SK-N-SH (cell line): Measurements from ENCODE around the gene EPHB4. TPM values are rescaled to one million over a fixed set of nuclear protein-coding genes. Genes with fewer than 3 reads are reported as not detected.
"Not testable (repeated sequence)": the region's sequence is repeated elsewhere in the genome, so short reads cannot be mapped to it uniquely, and the experiment has no call there.

Experiments
- CTCF ChIA-PET: fragments of 300-600, 350-600 bp; formaldehyde crosslinking; extraction: SDS; loops from one replicate; lab custom pipeline; 2021; lab: Yijun Ruan, JAX
- POLR2A ChIA-PET: fragments of 350-600 bp; sonication (Branson Sonifier 250); formaldehyde crosslinking; extraction: SDS; loops from one replicate; lab custom pipeline; 2020; ENCODE audit warnings: antibody characterized with exemption, inconsistent platforms; lab: Yijun Ruan, JAX
- DNase-seq: peaks from one replicate; pipeline ENCODE4 v3.0.0; 2012
- H2AFZ ChIP-seq: fragments of 200-600 bp; sonication (generic); 2 replicates; pipeline ENCODE4 v1.8.1; 2016; ENCODE audit warnings: antibody characterized with exemption, mild to moderate bottlenecking, low read depth
- H3F3A ChIP-seq: fragments of 200-600 bp; sonication (generic); replicated peaks from 2 replicates; pipeline ENCODE3; 2016; ENCODE audit warnings: antibody characterized with exemption, mild to moderate bottlenecking; ENCODE audit not compliant: insufficient read depth
- H3K27ac ChIP-seq, 2 experiments: fragments of 200-500 bp in 1 of 2; fragments of 200-600 bp in 1 of 2; sonication (Bioruptor generic) in 1 of 2; sonication (generic), shearing (Covaris generic) in 1 of 2; 2 replicates each; pipeline versions ENCODE4 v1.5.1 to v1.6.1; 2014 to 2016; ENCODE audit warnings: low read depth in 2 of 2, inconsistent platforms in 1 of 2, low read length in 1 of 2, mild to moderate bottlenecking in 1 of 2, mixed read lengths in 1 of 2
- H3K27me3 ChIP-seq: fragments of 200-600 bp; sonication (generic), shearing (Covaris generic); 2 replicates; pipeline ENCODE4 v1.6.1; 2016; ENCODE audit warnings: mixed run types; ENCODE audit not compliant: insufficient read depth
- H3K36me3 ChIP-seq, 2 experiments: fragments of 200-500 bp in 1 of 2; fragments of 200-600 bp in 1 of 2; sonication (Bioruptor generic) in 1 of 2; sonication (generic) in 1 of 2; replicated peaks in 1 of 2; 2 replicates each; pipeline versions ENCODE3 to v1.5.1; 2014 to 2016; ENCODE audit warnings: low read length in 1 of 2, mild to moderate bottlenecking in 1 of 2; ENCODE audit not compliant: insufficient read depth in 2 of 2, control insufficient read depth in 1 of 2
- H3K4me1 ChIP-seq, 2 experiments: fragments of 200-500 bp in 1 of 2; fragments of 200-600 bp in 1 of 2; sonication (Bioruptor generic) in 1 of 2; sonication (generic), shearing (Covaris generic) in 1 of 2; 2 replicates each; pipeline versions ENCODE4 v1.5.1 to v1.6.1; 2014 to 2016; ENCODE audit warnings: low read depth in 1 of 2, low read length in 1 of 2, mixed run types in 1 of 2; ENCODE audit not compliant: insufficient read depth in 2 of 2, control insufficient read depth in 1 of 2
- H3K4me2 ChIP-seq: fragments of 200-600 bp; sonication (generic), shearing (Covaris generic); 2 replicates; pipeline ENCODE4 v1.6.1; 2017; ENCODE audit warnings: mixed run types
- H3K4me3 ChIP-seq, 2 experiments: fragments of 200-500 bp in 1 of 2; fragments of 200-600 bp in 1 of 2; sonication (Bioruptor generic) in 1 of 2; sonication (generic), shearing (Covaris generic) in 1 of 2; 2 replicates each; pipeline versions ENCODE4 v1.5.1 to v1.8.1; 2014 to 2016; ENCODE audit warnings: low read depth in 2 of 2, inconsistent platforms in 1 of 2, low read length in 1 of 2, mild to moderate bottlenecking in 1 of 2, mixed read lengths in 1 of 2, moderate library complexity in 1 of 2
- H3K79me2 ChIP-seq: fragments of 200-600 bp; sonication (generic); 2 replicates; pipeline ENCODE4 v1.8.1; 2017; ENCODE audit warnings: mild to moderate bottlenecking; ENCODE audit not compliant: insufficient read depth
- H3K9ac ChIP-seq: fragments of 200-600 bp; sonication (generic); 2 replicates; pipeline ENCODE4 v1.6.1; 2017; ENCODE audit warnings: mixed run types
- H3K9me2 ChIP-seq: fragments of 200-600 bp; sonication (generic); 2 replicates; pipeline ENCODE4 v1.6.1; 2017; ENCODE audit warnings: mixed run types
- H3K9me3 ChIP-seq: fragments of 200-600 bp; sonication (generic); 2 replicates; pipeline ENCODE4 v1.6.1; 2017; ENCODE audit warnings: mixed run types, mild to moderate bottlenecking, moderate library complexity
- H4K20me1 ChIP-seq: fragments of 200-600 bp; sonication (generic); 2 replicates; pipeline ENCODE4 v1.6.1; 2017; ENCODE audit warnings: mild to moderate bottlenecking, mixed run types; ENCODE audit not compliant: insufficient read depth
- ELF1 ChIP-seq: IDR thresholded peaks from 2 replicates; pipeline ENCODE4 v1.4.0; 2012
- FOSL2 ChIP-seq: IDR thresholded peaks from 2 replicates; pipeline ENCODE4 v1.4.0; 2012; ENCODE audit warnings: low read depth, mild to moderate bottlenecking, moderate library complexity, borderline replicate concordance
- JUND ChIP-seq: IDR thresholded peaks from 2 replicates; pipeline ENCODE4 v1.4.0; 2012
- MEF2A ChIP-seq: IDR thresholded peaks from 2 replicates; pipeline ENCODE4 v1.4.0; 2012; ENCODE audit warnings: low read depth, borderline replicate concordance
- MXI1 ChIP-seq: IDR thresholded peaks from 2 replicates; pipeline ENCODE4 v1.6.1; 2012; ENCODE audit warnings: mild to moderate bottlenecking, low read depth, low read length, improper control_type of control experiment
- RFX5 ChIP-seq: IDR thresholded peaks from 2 replicates; pipeline ENCODE4 v1.6.1; 2012; ENCODE audit warnings: mild to moderate bottlenecking, improper control_type of control experiment, low read length
- RXRA ChIP-seq: IDR thresholded peaks from 2 replicates; pipeline ENCODE4 v1.4.0; 2012; ENCODE audit warnings: low read depth, mild to moderate bottlenecking, borderline replicate concordance
- TCF12 ChIP-seq: IDR thresholded peaks from 2 replicates; pipeline ENCODE4 v1.4.0; 2012
- YY1 ChIP-seq: IDR thresholded peaks from 2 replicates; pipeline ENCODE4 v1.4.0; 2012; ENCODE audit warnings: low read depth, mild to moderate bottlenecking
- WGBS: methylation state at CpG from one replicate; pipeline ENCODE4 v1.1.6; 2017; ENCODE audit warnings: low lambda C conversion rate; 5-methylcytosine and 5-hydroxymethylcytosine counted together
- polyA plus RNA-seq, 3 experiments: library from polyadenylated mRNA; depleted of rRNA; stranded (reverse); fragments of >200 nt; gene quantifications; 2 replicates each; pipeline ENCODE4 v1.2.3, GENCODE V29; 2012
- TF ChIP-seq, protein P1 (sequence below): IDR thresholded peaks from 2 replicates; pipeline ENCODE4 v1.4.0; 2012; ENCODE audit warnings: low read depth, borderline replicate concordance
- TF ChIP-seq, protein P2 (sequence below): fragments of 150-350 bp; IDR thresholded peaks from 2 replicates; pipeline ENCODE4 v1.6.1; 2016; ENCODE audit warnings: mild to moderate bottlenecking, low read depth, low read length
- TF ChIP-seq, protein P3 (sequence below): IDR thresholded peaks from 2 replicates; pipeline ENCODE4; 2012
- TF ChIP-seq, protein P4 (sequence below): IDR thresholded peaks from 2 replicates; pipeline ENCODE4 v1.6.1; 2012; ENCODE audit warnings: mild to moderate bottlenecking, low read depth, low read length, moderate library complexity

The EPHB4 gene
- polyA plus RNA-seq, 1 of the 3 experiments (the other 2 are of a cell fraction), result 64.4 TPM

DNA sequence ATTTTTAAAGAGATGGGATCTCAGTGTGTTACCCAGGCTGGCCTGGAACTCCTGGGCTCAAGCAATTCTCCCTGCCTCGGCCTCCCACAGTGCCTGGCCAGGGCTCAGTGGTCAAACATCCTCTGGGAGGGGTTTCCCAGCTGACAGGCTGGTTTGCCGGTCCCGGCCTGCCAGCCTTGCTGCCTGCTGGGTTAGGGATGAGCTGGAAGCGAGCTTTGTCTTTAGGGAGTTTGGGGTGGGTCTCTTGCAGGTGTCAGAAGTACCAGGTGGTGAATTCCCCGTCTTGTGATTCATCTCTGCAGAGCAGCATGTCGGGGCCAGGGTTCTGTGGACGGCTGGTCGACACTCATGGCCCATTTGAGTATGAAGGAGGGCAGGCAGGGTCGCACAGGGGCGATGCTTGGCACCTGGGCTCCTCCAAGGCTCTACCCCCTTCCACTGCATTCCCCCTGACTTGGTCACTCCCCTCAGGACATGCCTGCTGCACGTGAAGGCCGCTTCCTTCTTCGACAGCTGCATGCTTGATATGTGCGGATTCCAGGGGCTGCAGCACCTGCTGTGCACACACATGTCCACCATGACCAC is 63.7 kb downstream of the EPHB4 start:
- no peaks in the 10 kb centered on the region for H3K9me3 ChIP-seq
- H4K20me1 ChIP-seq, result no peaks in the 10 kb centered on the region
- no peak overlapping the region for H3K9ac ChIP-seq
- no peak for TF ChIP-seq RFX5
- TF ChIP-seq FOSL2, result no peak
- TF ChIP-seq MXI1, result no peak
- TF ChIP-seq ELF1, result no peak
- no peak for TF ChIP-seq JUND
- TF ChIP-seq RXRA, result no peak
- no peak overlapping the region for H3K27ac ChIP-seq
- H3K4me2 ChIP-seq, result no peak overlapping the region
- POLR2A ChIA-PET, result interaction anchor here (0.6 kb wide), 1 partner anchor 24 kb away, joined by 4 read pairs; no protein-coding TSS in a partner anchor
- CTCF ChIA-PET, result interaction anchor here (1.2 to 2.1 kb wide), 3 partner anchors 20 to 38 kb away, joined by 3 to 7 read pairs (median 4); no protein-coding TSS in a partner anchor
- H2AFZ ChIP-seq, result no peak overlapping the region
- whole genome bisulfite sequencing, result 44% methylated on average over 13 of the region's 14 CpGs
- H3K9me2 ChIP-seq, result no peaks in the 10 kb centered on the region
- DNase-seq, result no peak
- H3F3A ChIP-seq, result no peaks in the 10 kb centered on the region
- H3K27me3 ChIP-seq, result peaks cover 62% of the 10 kb centered on the region
- no peaks in the 10 kb centered on the region for H3K4me1 ChIP-seq
- H3K36me3 ChIP-seq, result no peaks in the 10 kb centered on the region
- no peak overlapping the region for H3K4me3 ChIP-seq
- no peaks in the 10 kb centered on the region for H3K79me2 ChIP-seq

DNA sequence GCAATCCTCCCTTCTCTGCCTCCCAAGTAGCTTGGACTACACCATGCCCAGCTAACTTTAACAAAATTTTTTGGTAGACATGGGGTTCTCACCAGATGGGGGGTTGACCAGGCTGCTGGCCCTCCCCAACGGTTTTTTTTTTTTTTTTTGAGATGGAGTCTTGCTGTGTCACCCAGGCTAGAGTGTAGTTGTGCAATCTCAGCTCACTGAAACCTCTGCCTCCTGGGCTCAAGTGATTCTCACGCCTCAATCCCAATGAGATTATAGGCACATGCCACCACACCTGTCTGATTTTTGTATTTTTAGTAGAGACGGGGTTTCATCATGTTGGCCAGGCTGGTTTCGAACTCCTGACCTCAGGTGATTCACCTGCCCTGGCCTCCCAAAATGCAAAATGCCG is 64.5 kb downstream of the EPHB4 start:
- 52% methylated on average over 5 of the region's 5 CpGs for WGBS
- CTCF ChIA-PET, result interaction anchor here (0.9 to 2.1 kb wide), 5 partner anchors 19 to 89 kb away, joined by 4 to 7 read pairs (median 5); no protein-coding TSS in a partner anchor
- H3K36me3 ChIP-seq, H3K4me2 ChIP-seq, H3K4me3 ChIP-seq, H3K9ac ChIP-seq, H3K27ac ChIP-seq, H3K4me1 ChIP-seq, H4K20me1 ChIP-seq, H3K79me2 ChIP-seq, H3K9me3 ChIP-seq, H2AFZ ChIP-seq, DNase-seq, H3F3A ChIP-seq, POLR2A ChIA-PET, H3K9me2 ChIP-seq: not testable (repeated sequence)
- H3K27me3 ChIP-seq, result peaks cover 60% of the 10 kb centered on the region

DNA sequence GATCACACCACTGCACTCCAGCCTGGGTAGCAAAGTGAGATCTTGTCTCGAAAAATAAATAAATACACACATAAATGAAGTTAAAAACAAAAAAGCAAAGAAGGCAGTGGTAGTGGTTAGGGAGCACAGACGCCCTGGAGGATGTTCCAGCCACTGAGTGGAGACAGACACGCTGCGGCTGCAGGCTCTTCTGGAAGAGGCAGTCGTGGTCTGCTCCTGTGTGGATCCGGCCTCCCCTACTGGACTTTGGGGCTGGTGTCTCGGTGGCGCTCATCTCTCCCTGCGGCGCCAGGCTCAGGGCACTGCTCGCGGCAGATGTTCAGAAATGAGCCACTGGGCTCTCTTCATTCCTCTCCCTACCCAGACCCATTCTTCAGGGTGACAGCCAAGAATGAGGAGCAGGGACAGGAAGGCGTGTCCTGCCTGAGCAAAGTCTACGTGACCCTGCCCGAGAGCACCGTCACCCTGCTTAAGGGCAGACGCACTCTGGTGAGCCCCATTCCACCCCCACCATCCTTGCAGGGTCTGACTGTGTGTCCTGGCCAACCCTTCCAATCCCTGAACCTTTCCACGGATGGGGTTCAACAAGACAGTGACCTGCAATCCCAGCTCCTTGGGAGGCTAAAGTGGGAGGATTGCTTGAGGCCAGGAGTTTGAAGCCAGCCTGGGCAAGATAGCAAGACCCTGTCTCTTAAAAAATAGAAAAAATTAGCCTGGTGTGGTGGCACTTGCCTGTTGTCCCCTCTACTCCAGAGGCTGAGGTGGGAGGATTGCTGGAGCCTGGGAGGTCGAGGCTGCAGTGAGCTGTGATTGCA is 67.8 kb downstream of the EPHB4 start:
- Histone ChIP-seq H2AFZ (no peak overlapping the region), H3K9me2 (no peaks in the 10 kb centered on the region), H3K4me2 (no peak overlapping the region), H3K9ac (no peak overlapping the region), H3K9me3 (no peaks in the 10 kb centered on the region), H3K27me3 (peaks cover 62% of the 10 kb centered on the region), H3K79me2 (no peaks in the 10 kb centered on the region), H3K27ac (no peak overlapping the region), H3K4me1 (no peaks in the 10 kb centered on the region), H4K20me1 (no peaks in the 10 kb centered on the region), H3K36me3 (no peaks in the 10 kb centered on the region), H3F3A (no peaks in the 10 kb centered on the region), H3K4me3 (no peak overlapping the region)
- TF ChIP-seq, protein P1, sequence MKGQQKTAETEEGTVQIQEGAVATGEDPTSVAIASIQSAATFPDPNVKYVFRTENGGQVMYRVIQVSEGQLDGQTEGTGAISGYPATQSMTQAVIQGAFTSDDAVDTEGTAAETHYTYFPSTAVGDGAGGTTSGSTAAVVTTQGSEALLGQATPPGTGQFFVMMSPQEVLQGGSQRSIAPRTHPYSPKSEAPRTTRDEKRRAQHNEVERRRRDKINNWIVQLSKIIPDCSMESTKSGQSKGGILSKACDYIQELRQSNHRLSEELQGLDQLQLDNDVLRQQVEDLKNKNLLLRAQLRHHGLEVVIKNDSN, result no peak
- TF ChIP-seq, protein P2, sequence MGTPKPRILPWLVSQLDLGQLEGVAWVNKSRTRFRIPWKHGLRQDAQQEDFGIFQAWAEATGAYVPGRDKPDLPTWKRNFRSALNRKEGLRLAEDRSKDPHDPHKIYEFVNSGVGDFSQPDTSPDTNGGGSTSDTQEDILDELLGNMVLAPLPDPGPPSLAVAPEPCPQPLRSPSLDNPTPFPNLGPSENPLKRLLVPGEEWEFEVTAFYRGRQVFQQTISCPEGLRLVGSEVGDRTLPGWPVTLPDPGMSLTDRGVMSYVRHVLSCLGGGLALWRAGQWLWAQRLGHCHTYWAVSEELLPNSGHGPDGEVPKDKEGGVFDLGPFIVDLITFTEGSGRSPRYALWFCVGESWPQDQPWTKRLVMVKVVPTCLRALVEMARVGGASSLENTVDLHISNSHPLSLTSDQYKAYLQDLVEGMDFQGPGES, result no peak
- TF ChIP-seq, protein P3, sequence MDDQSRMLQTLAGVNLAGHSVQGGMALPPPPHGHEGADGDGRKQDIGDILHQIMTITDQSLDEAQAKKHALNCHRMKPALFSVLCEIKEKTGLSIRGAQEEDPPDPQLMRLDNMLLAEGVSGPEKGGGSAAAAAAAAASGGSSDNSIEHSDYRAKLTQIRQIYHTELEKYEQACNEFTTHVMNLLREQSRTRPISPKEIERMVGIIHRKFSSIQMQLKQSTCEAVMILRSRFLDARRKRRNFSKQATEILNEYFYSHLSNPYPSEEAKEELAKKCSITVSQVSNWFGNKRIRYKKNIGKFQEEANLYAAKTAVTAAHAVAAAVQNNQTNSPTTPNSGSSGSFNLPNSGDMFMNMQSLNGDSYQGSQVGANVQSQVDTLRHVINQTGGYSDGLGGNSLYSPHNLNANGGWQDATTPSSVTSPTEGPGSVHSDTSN, result no peak
- TF ChIP-seq RFX5 (no peak), ELF1 (no peak), TCF12 (no peak), MEF2A (no peak), YY1 (no peak)
- TF ChIP-seq, protein P4, sequence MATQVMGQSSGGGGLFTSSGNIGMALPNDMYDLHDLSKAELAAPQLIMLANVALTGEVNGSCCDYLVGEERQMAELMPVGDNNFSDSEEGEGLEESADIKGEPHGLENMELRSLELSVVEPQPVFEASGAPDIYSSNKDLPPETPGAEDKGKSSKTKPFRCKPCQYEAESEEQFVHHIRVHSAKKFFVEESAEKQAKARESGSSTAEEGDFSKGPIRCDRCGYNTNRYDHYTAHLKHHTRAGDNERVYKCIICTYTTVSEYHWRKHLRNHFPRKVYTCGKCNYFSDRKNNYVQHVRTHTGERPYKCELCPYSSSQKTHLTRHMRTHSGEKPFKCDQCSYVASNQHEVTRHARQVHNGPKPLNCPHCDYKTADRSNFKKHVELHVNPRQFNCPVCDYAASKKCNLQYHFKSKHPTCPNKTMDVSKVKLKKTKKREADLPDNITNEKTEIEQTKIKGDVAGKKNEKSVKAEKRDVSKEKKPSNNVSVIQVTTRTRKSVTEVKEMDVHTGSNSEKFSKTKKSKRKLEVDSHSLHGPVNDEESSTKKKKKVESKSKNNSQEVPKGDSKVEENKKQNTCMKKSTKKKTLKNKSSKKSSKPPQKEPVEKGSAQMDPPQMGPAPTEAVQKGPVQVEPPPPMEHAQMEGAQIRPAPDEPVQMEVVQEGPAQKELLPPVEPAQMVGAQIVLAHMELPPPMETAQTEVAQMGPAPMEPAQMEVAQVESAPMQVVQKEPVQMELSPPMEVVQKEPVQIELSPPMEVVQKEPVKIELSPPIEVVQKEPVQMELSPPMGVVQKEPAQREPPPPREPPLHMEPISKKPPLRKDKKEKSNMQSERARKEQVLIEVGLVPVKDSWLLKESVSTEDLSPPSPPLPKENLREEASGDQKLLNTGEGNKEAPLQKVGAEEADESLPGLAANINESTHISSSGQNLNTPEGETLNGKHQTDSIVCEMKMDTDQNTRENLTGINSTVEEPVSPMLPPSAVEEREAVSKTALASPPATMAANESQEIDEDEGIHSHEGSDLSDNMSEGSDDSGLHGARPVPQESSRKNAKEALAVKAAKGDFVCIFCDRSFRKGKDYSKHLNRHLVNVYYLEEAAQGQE, result no peak
- WGBS, result 42% methylated on average over 14 of the region's 19 CpGs
- no peak for DNase-seq
- ChIA-PET POLR2A (interaction anchor here (0.7 kb wide), 1 partner anchor 9 kb away, joined by 3 read pairs; no protein-coding TSS in a partner anchor), CTCF (interaction anchor here (0.7 to 2.8 kb wide), 2 partner anchors 29 to 40 kb away, joined by 3 to 8 read pairs; no protein-coding TSS in a partner anchor)
